ENCODE measurements around the gene DVL1. TPM values are rescaled to one million over a fixed set of nuclear protein-coding genes. Genes with fewer than 3 reads are reported as not detected.

DVL1 gene
- polyA plus RNA-seq, 3 donors: 0.41 to 29.8 (median 0.55) TPM

GRCh38 chr1:1295154-1295923, 53.9 kb downstream of the DVL1 start:
- H3K9me3 Mint-ChIP-seq: peaks cover 0 to 2% (median 0%) of the 10 kb centered on the region in 7 donors
- H3K27me3 ChIP-seq (ENCODE audit: control insufficient read depth in 2 of 2, insufficient read depth in 2 of 2, low read length in 2 of 2): no peaks in the 10 kb centered on the region
- H2AFZ ChIP-seq (ENCODE audit: insufficient read depth, low read depth, low read length, poor library complexity, severe bottlenecking): no peak overlapping the region
- intact Hi-C loops (cut with micrococcal nuclease): no loop called here
- no peaks in the 10 kb centered on the region for H3K4me1 ChIP-seq (ENCODE audit: control insufficient read depth in 1 of 2, insufficient read depth in 2 of 2, low read length in 2 of 2)
- no peaks in the 10 kb centered on the region for H3K27me3 Mint-ChIP-seq (ENCODE audit: low read depth in 3 of 3)
- H3K4me3 ChIP-seq (replicated peaks in 1 of 3; ENCODE audit: low read depth in 2 of 3, low read length in 3 of 3): no peak overlapping the region
- H3K9ac ChIP-seq (ENCODE audit: insufficient read depth, low read length, poor library complexity, severe bottlenecking): no peak overlapping the region
- H3K4me1 Mint-ChIP-seq: no peaks in the 10 kb centered on the region
- no peaks in the 10 kb centered on the region for H3K79me2 ChIP-seq (ENCODE audit: insufficient read depth, low read length)
- TF ChIP-seq CTCF (IDR thresholded peaks at IDR 0.05): no peak
- H3K27ac ChIP-seq (ENCODE audit: low read depth in 1 of 2, low read length in 2 of 2): no peak overlapping the region
- H3K36me3 ChIP-seq (replicated peaks in 1 of 2; ENCODE audit: control insufficient read depth in 1 of 2, insufficient read depth in 2 of 2, low read length in 2 of 2): peaks cover 25 to 39% of the 10 kb centered on the region in 2 donors
- H3K27ac Mint-ChIP-seq: no peak overlapping the region
- DNase-seq: no peak
- H3K4me2 ChIP-seq (replicated peaks; ENCODE audit: extremely low read depth, low read length, poor library complexity, severe bottlenecking): no peak overlapping the region
- no peak overlapping the region for H3K4me3 Mint-ChIP-seq
- WGBS (ENCODE audit: insufficient coverage): 98% methylated on average over 29 of the region's 35 CpGs
- H3K9me3 ChIP-seq (replicated peaks in 1 of 2; ENCODE audit: control insufficient read depth in 1 of 2, insufficient read depth in 1 of 2, low read length in 2 of 2): no peaks in the 10 kb centered on the region
- H4K20me1 ChIP-seq (ENCODE audit: insufficient read depth, low read length): no peaks in the 10 kb centered on the region
- peaks cover 2 to 26% of the 10 kb centered on the region in 2 donors for H3K36me3 Mint-ChIP-seq

GRCh38 chr1:1294250-1294890, 54.8 kb downstream of the DVL1 start:
- Mint-ChIP-seq H3K4me1 (no peaks in the 10 kb centered on the region), H3K27me3 (ENCODE audit: low read depth in 3 of 3) (no peaks in the 10 kb centered on the region), H3K36me3 (peaks cover 2 to 18% of the 10 kb centered on the region in 2 donors), H3K9me3 (peaks cover 0 to 5% (median 0%) of the 10 kb centered on the region in 7 donors), H3K4me3 (no peak overlapping the region), H3K27ac (no peak overlapping the region)
- Histone ChIP-seq H3K4me3 (replicated peaks in 1 of 3; ENCODE audit: low read depth in 2 of 3, low read length in 3 of 3) (no peak overlapping the region), H4K20me1 (ENCODE audit: insufficient read depth, low read length) (no peaks in the 10 kb centered on the region), H2AFZ (ENCODE audit: insufficient read depth, low read depth, low read length, poor library complexity, severe bottlenecking) (no peak overlapping the region), H3K27ac (ENCODE audit: low read depth in 1 of 2, low read length in 2 of 2) (no peak overlapping the region), H3K4me1 (ENCODE audit: control insufficient read depth in 1 of 2, insufficient read depth in 2 of 2, low read length in 2 of 2) (no peaks in the 10 kb centered on the region), H3K27me3 (ENCODE audit: control insufficient read depth in 2 of 2, insufficient read depth in 2 of 2, low read length in 2 of 2) (no peaks in the 10 kb centered on the region), H3K9ac (ENCODE audit: insufficient read depth, low read length, poor library complexity, severe bottlenecking) (no peak overlapping the region), H3K79me2 (ENCODE audit: insufficient read depth, low read length) (no peaks in the 10 kb centered on the region), H3K9me3 (replicated peaks in 1 of 2; ENCODE audit: control insufficient read depth in 1 of 2, insufficient read depth in 1 of 2, low read length in 2 of 2) (no peaks in the 10 kb centered on the region), H3K36me3 (replicated peaks in 1 of 2; ENCODE audit: control insufficient read depth in 1 of 2, insufficient read depth in 2 of 2, low read length in 2 of 2) (peaks cover 23 to 39% of the 10 kb centered on the region in 2 donors), H3K4me2 (replicated peaks; ENCODE audit: extremely low read depth, low read length, poor library complexity, severe bottlenecking) (no peak overlapping the region)
- 97% methylated on average over 47 of the region's 58 CpGs for WGBS (ENCODE audit: insufficient coverage)
- no peak for TF ChIP-seq CTCF (IDR thresholded peaks at IDR 0.05)
- no peak for DNase-seq
- intact Hi-C loops (cut with micrococcal nuclease): loop anchor here in 1 of 2 donors (5.0 kb wide), 1 partner anchor 172 kb away; no protein-coding TSS in a partner anchor

All from CD14-positive monocyte (primary cell).